Measurements from ENCODE around the gene RAD52.

Gene RAD52

DNA sequence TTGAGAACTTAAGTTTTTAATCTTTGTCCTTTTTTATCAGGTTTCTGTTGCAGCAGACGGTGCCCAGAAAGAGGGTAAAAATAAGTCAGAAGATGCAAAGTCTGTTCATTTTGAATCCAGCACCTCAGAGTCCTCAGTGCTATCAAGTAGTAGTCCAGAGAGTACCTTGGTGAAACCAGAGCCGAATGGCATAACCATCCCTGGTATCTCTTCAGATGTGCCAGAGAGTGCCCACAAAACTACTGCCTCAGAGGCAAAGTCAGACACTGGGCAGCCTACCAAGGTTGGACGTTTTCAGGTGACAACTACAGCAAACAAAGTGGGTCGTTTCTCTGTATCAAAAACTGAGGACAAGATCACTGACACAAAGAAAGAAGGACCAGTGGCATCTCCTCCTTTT, 53.5 kb downstream of the RAD52 start:
- DNase-seq (ENCODE audit: low spot score) = no peak
- Mint-ChIP-seq H3K27ac (no peak overlapping the region), H3K9me3 (no peaks in the 10 kb centered on the region), H3K27me3 (ENCODE audit: low read depth) (no peaks in the 10 kb centered on the region), H3K4me3 (no peak overlapping the region), H3K36me3 (ENCODE audit: low read depth) (peaks cover 41% of the 10 kb centered on the region), H3K4me1 (ENCODE audit: low read depth) (no peaks in the 10 kb centered on the region)

GRCh38 chr12:894226-894625, 55.3 kb downstream of the RAD52 start:
- Mint-ChIP-seq H3K27ac (no peak overlapping the region), H3K36me3 (ENCODE audit: low read depth) (peaks cover 35% of the 10 kb centered on the region), H3K4me3 (no peak overlapping the region), H3K9me3 (no peaks in the 10 kb centered on the region), H3K27me3 (ENCODE audit: low read depth) (no peaks in the 10 kb centered on the region), H3K4me1 (ENCODE audit: low read depth) (no peaks in the 10 kb centered on the region)
- DNase-seq (ENCODE audit: low spot score) = no peak

DNA sequence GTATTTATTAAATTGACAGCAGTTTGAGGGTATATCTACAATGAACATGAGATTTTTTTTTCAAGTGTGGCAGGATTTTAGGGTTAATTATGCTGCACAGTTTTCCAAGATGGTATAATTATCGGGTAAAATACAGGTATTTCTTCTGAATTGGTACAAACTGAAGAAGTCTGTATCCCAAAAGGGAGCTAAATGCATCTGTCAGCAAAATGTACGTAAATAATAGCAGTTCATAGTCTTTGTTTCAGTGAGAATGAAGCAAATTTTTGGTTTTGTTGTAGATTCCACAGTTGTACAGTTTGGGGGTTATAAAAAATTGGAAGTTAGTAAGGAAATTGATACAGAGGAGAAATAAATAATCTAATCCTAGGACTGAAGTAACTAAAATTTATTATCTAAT, 63.3 kb downstream of the RAD52 start:
- no peaks in the 10 kb centered on the region for H3K4me1 Mint-ChIP-seq (ENCODE audit: low read depth)
- no peaks in the 10 kb centered on the region for H3K27me3 Mint-ChIP-seq (ENCODE audit: low read depth)
- H3K9me3 Mint-ChIP-seq = no peaks in the 10 kb centered on the region
- peaks cover 64% of the 10 kb centered on the region for H3K36me3 Mint-ChIP-seq (ENCODE audit: low read depth)
- H3K27ac Mint-ChIP-seq = no peak overlapping the region
- no peak for DNase-seq (ENCODE audit: low spot score)
- no peak overlapping the region for H3K4me3 Mint-ChIP-seq

DNA sequence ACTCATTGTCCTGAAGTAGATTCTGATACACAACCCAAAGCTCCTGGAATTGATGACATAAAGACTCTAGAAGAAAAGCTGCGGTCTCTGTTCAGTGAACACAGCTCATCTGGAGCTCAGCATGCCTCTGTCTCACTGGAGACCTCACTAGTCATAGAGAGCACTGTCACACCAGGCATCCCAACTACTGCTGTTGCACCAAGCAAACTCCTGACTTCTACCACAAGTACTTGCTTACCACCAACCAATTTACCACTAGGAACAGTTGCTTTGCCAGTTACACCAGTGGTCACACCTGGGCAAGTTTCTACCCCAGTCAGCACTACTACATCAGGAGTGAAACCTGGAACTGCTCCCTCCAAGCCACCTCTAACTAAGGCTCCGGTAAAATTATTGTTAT, 63.8 kb downstream of the RAD52 start:
- Mint-ChIP-seq H3K27me3 (ENCODE audit: low read depth) (no peaks in the 10 kb centered on the region), H3K4me3 (no peak overlapping the region), H3K27ac (no peak overlapping the region), H3K9me3 (no peaks in the 10 kb centered on the region), H3K4me1 (ENCODE audit: low read depth) (no peaks in the 10 kb centered on the region), H3K36me3 (ENCODE audit: low read depth) (peaks cover 67% of the 10 kb centered on the region)
- no peak for DNase-seq (ENCODE audit: low spot score)

GRCh38 chr12:884746-885414, 64.6 kb downstream of the RAD52 start:
- Mint-ChIP-seq H3K27ac (no peak overlapping the region), H3K36me3 (ENCODE audit: low read depth) (peaks cover 71% of the 10 kb centered on the region), H3K9me3 (no peaks in the 10 kb centered on the region), H3K27me3 (ENCODE audit: low read depth) (no peaks in the 10 kb centered on the region), H3K4me3 (no peak overlapping the region), H3K4me1 (ENCODE audit: low read depth) (no peaks in the 10 kb centered on the region)
- DNase-seq (ENCODE audit: low spot score) = no peak

GRCh38 chr12:880656-881055, 68.8 kb downstream of the RAD52 start:
- H3K36me3 Mint-ChIP-seq (ENCODE audit: low read depth) = peaks cover 62% of the 10 kb centered on the region

GRCh38 chr12:879641-880040, 69.9 kb downstream of the RAD52 start:
- H3K4me3 Mint-ChIP-seq = no peak overlapping the region
- no peak overlapping the region for H3K27ac Mint-ChIP-seq
- no peaks in the 10 kb centered on the region for H3K27me3 Mint-ChIP-seq (ENCODE audit: low read depth)
- no peak for DNase-seq (ENCODE audit: low spot score)
- H3K4me1 Mint-ChIP-seq (ENCODE audit: low read depth) = no peaks in the 10 kb centered on the region
- no peaks in the 10 kb centered on the region for H3K9me3 Mint-ChIP-seq
- H3K36me3 Mint-ChIP-seq (ENCODE audit: low read depth) = peaks cover 56% of the 10 kb centered on the region

More at GRCh38 chr12:880656-881055, 68.8 kb downstream of the RAD52 start:
- H3K9me3 Mint-ChIP-seq = no peaks in the 10 kb centered on the region
- no peaks in the 10 kb centered on the region for H3K4me1 Mint-ChIP-seq (ENCODE audit: low read depth)
- H3K4me3 Mint-ChIP-seq = no peak overlapping the region
- no peak overlapping the region for H3K27ac Mint-ChIP-seq
- H3K27me3 Mint-ChIP-seq (ENCODE audit: low read depth) = no peaks in the 10 kb centered on the region
- DNase-seq (ENCODE audit: low spot score) = no peak

DNA sequence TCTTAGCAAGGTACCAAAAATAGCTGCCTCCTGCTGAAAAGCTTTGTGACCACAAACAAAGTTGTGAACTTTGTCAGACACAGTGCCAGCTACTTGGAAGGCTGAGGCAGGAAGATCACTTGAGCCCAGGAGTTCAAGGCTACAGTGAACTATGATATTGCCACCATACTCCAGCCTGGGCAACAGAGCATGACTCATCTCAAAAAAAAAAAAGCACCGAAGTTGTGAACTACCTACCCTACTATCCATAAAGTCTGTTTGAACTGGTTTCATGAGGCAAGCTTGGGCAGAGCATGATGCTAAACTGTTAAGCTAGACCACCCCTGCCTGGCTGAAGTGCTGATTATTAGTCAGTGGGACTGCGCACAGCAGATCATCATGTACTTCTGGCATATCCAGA, 75.5 kb downstream of the RAD52 start:
- H3K9me3 Mint-ChIP-seq = no peaks in the 10 kb centered on the region
- no peak overlapping the region for H3K27ac Mint-ChIP-seq
- no peaks in the 10 kb centered on the region for H3K27me3 Mint-ChIP-seq (ENCODE audit: low read depth)
- H3K36me3 Mint-ChIP-seq (ENCODE audit: low read depth) = peaks cover 22% of the 10 kb centered on the region
- H3K4me1 Mint-ChIP-seq (ENCODE audit: low read depth) = peaks cover 3% of the 10 kb centered on the region
- H3K4me3 Mint-ChIP-seq = no peak overlapping the region
- DNase-seq (ENCODE audit: low spot score) = no peak

GRCh38 chr12:870378-870777, 79.1 kb downstream of the RAD52 start:
- DNase-seq (ENCODE audit: low spot score) = no peak
- Mint-ChIP-seq H3K36me3 (ENCODE audit: low read depth) (peaks cover 26% of the 10 kb centered on the region), H3K4me1 (ENCODE audit: low read depth) (peaks cover 3% of the 10 kb centered on the region), H3K9me3 (no peaks in the 10 kb centered on the region), H3K27me3 (ENCODE audit: low read depth) (no peaks in the 10 kb centered on the region), H3K4me3 (no peak overlapping the region), H3K27ac (no peak overlapping the region)

GRCh38 chr12:868722-869121, 80.8 kb downstream of the RAD52 start:
- Mint-ChIP-seq H3K27ac (no peak overlapping the region), H3K4me3 (no peak overlapping the region), H3K36me3 (ENCODE audit: low read depth) (peaks cover 27% of the 10 kb centered on the region), H3K27me3 (ENCODE audit: low read depth) (no peaks in the 10 kb centered on the region), H3K4me1 (ENCODE audit: low read depth) (peaks cover 3% of the 10 kb centered on the region), H3K9me3 (no peaks in the 10 kb centered on the region)
- DNase-seq (ENCODE audit: low spot score) = no peak

DNA sequence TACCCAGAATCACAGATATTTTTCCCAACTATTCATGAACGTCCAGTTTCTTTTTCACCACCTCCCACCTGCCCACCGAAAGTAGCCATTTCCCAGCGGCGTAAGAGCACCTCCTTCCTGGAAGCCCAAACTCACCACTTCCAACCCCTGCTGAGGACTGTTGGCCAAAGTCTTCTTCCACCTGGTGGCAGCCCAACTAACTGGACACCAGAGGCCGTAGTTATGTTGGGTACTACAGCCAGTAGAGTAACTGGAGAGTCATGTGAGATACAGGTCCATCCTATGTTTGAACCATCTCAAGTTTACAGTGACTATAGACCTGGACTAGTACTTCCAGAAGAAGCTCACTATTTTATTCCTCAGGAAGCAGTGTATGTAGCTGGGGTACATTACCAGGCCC, 81.6 kb downstream of the RAD52 start:
- DNase-seq (ENCODE audit: low spot score) = no peak
- Mint-ChIP-seq H3K27ac (no peak overlapping the region), H3K27me3 (ENCODE audit: low read depth) (no peaks in the 10 kb centered on the region), H3K9me3 (no peaks in the 10 kb centered on the region), H3K36me3 (ENCODE audit: low read depth) (peaks cover 27% of the 10 kb centered on the region), H3K4me1 (ENCODE audit: low read depth) (peaks cover 3% of the 10 kb centered on the region), H3K4me3 (no peak overlapping the region)

DNA sequence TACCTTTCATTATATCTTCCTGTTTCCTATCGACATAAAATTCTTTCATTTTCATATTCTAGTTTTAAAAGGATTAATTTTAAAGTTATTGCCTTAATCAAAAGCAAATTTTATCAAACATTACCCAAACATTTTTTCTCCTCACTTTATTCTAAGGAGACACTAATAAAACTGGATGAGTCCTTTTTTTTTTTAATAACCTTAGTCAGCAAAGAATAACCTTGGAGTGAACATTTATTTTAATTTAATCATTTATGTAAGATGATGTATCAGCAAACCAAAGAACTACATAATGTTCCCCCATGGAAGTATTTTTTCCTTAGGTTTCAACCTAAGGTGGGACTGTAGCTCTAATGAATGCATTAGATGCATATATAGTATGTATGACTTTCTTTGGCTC, 83.9 kb downstream of the RAD52 start:
- H3K4me1 Mint-ChIP-seq (ENCODE audit: low read depth) = peaks cover 4% of the 10 kb centered on the region
- no peak overlapping the region for H3K4me3 Mint-ChIP-seq
- peaks cover 38% of the 10 kb centered on the region for H3K36me3 Mint-ChIP-seq (ENCODE audit: low read depth)
- H3K27me3 Mint-ChIP-seq (ENCODE audit: low read depth) = no peaks in the 10 kb centered on the region
- DNase-seq (ENCODE audit: low spot score) = no peak
- H3K9me3 Mint-ChIP-seq = no peaks in the 10 kb centered on the region
- H3K27ac Mint-ChIP-seq = no peak overlapping the region

- no peak for DNase-seq (ENCODE audit: low spot score)
- Mint-ChIP-seq H3K4me3 (no peak overlapping the region), H3K36me3 (ENCODE audit: low read depth) (peaks cover 45% of the 10 kb centered on the region), H3K9me3 (no peaks in the 10 kb centered on the region), H3K4me1 (ENCODE audit: low read depth) (peaks cover 2% of the 10 kb centered on the region), H3K27ac (no peak overlapping the region), H3K27me3 (ENCODE audit: low read depth) (no peaks in the 10 kb centered on the region)
These were observed 86.2 kb downstream of the RAD52 start for GRCh38 chr12:863285-863684.

- Mint-ChIP-seq H3K27ac (no peak overlapping the region), H3K9me3 (no peaks in the 10 kb centered on the region), H3K4me3 (no peak overlapping the region), H3K27me3 (ENCODE audit: low read depth) (no peaks in the 10 kb centered on the region), H3K4me1 (ENCODE audit: low read depth) (peaks cover 2% of the 10 kb centered on the region), H3K36me3 (ENCODE audit: low read depth) (peaks cover 45% of the 10 kb centered on the region)
- DNase-seq (ENCODE audit: low spot score) = no peak
These were observed 87.1 kb downstream of the RAD52 start for GRCh38 chr12:862303-862911.
